GM18511 (cell line): ENCODE results near the gene HES7.

Experiments used
- ATAC-seq: cut with Tn5 transposase; IDR thresholded peaks from one replicate; pipeline ENCODE4 v1.9.1; 2021; ENCODE audit warnings: mild to moderate bottlenecking, moderate library complexity; ENCODE audit not compliant: unreplicated experiment

Gene HES7

GRCh38 chr17:8155231-8155995, 31.5 kb upstream of the HES7 start:
- ATAC-seq: no peak

GRCh38 chr17:8154608-8155155, 30.8 kb upstream of the HES7 start:
- no peak for ATAC-seq

- ATAC-seq: no peak
These were observed 30.2 kb upstream of the HES7 start for GRCh38 chr17:8153957-8154607.

- no peak for ATAC-seq
These were observed 29.6 kb upstream of the HES7 start for GRCh38 chr17:8153525-8153956.

GRCh38 chr17:8153031-8153451, 29.1 kb upstream of the HES7 start:
- no peak for ATAC-seq

- ATAC-seq: no peak
These were observed 28.3 kb upstream of the HES7 start, which contains the start of gene PER1 for GRCh38 chr17:8152112-8152775. Gene PER1, minus strand, starts transcription at chr17:8152404. Its CDS starts 1,698 bp downstream, at chr17:8150706.

GRCh38 chr17:8151641-8152111, 27.8 kb upstream of the HES7 start:
- ATAC-seq: no peak

- ATAC-seq: peak; percentile 59
These were observed 27.3 kb upstream of the HES7 start for GRCh38 chr17:8151120-8151640.

- no peak for ATAC-seq
These were observed 26.6 kb upstream of the HES7 start for GRCh38 chr17:8150194-8151119.

- ATAC-seq: no peak
These were observed 25.7 kb upstream of the HES7 start for GRCh38 chr17:8149419-8150193.

- ATAC-seq: no peak
These were observed 24.7 kb upstream of the HES7 start for GRCh38 chr17:8148560-8148959.

- no peak for ATAC-seq
These were observed 24.0 kb upstream of the HES7 start for GRCh38 chr17:8147805-8148404.

- no peak for ATAC-seq
These were observed 23.4 kb upstream of the HES7 start for GRCh38 chr17:8147141-8147804.

GRCh38 chr17:8146381-8147140, 22.7 kb upstream of the HES7 start:
- ATAC-seq: no peak

GRCh38 chr17:8145811-8146210, 21.9 kb upstream of the HES7 start:
- no peak for ATAC-seq

- no peak for ATAC-seq
These were observed 20.7 kb upstream of the HES7 start for GRCh38 chr17:8144401-8145231.
